Nephron (organoid): ENCODE measurements around the gene SPOCK2.

Experiments
- H3K27ac Mint-ChIP-seq, 3 experiments: 2 replicates each; pipeline ENCODE4 v1.8.0; 2020; ENCODE audit warnings: mixed read lengths in 3 of 3, mild to moderate bottlenecking in 2 of 3, moderate library complexity in 1 of 3
- H3K27me3 Mint-ChIP-seq: 2 replicates; pipeline ENCODE4 v1.8.0; 2021; ENCODE audit warnings: low read depth, mild to moderate bottlenecking, moderate library complexity, mixed read lengths
- H3K36me3 Mint-ChIP-seq: 2 replicates; pipeline ENCODE4 v1.8.0; 2020; ENCODE audit warnings: low read depth, mixed read lengths
- H3K4me1 Mint-ChIP-seq: 2 replicates; pipeline ENCODE4 v1.8.0; 2020; ENCODE audit warnings: mixed read lengths
- H3K4me3 Mint-ChIP-seq, 3 experiments: 2 replicates each; pipeline ENCODE4 v1.8.0; 2020; ENCODE audit warnings: mild to moderate bottlenecking in 3 of 3, mixed read lengths in 3 of 3, moderate library complexity in 2 of 3
- H3K9me3 Mint-ChIP-seq: 2 replicates; pipeline ENCODE4 v1.8.0; 2020; ENCODE audit warnings: mixed read lengths
- CTCF ChIP-seq, 3 experiments: fragments of 200-600 bp; sonication (generic); IDR thresholded peaks; one replicate each; pipeline ENCODE4 v1.5.0; 2021; ENCODE audit warnings: antibody characterized with exemption in 3 of 3; ENCODE audit not compliant: unreplicated experiment in 3 of 3

The SPOCK2 gene

GRCh38 chr10:72014197-72014596 lies 74.2 kb downstream of the SPOCK2 start:
- Mint-ChIP-seq H3K27ac (peak overlapping the region in 2 of 3 experiments; percentile 75 to 99), H3K9me3 (no peaks in the 10 kb centered on the region), H3K4me3 (peak overlapping the region in 1 of 3 experiments; percentile 17), H3K4me1 (peaks cover 76% of the 10 kb centered on the region), H3K36me3 (peaks cover 14% of the 10 kb centered on the region), H3K27me3 (peaks cover 7% of the 10 kb centered on the region)
- TF ChIP-seq CTCF (IDR thresholded peaks at IDR 0.05; ENCODE audit: unreplicated experiment in 3 of 3): no peak

- Mint-ChIP-seq H3K4me1 (peaks cover 80% of the 10 kb centered on the region), H3K9me3 (no peaks in the 10 kb centered on the region), H3K4me3 (peak overlapping the region in 1 of 3 experiments; percentile 45), H3K27ac (peak overlapping the region; percentile 11 to 99 (median 78)), H3K27me3 (peaks cover 7% of the 10 kb centered on the region), H3K36me3 (peaks cover 20% of the 10 kb centered on the region)
- TF ChIP-seq CTCF (IDR thresholded peaks at IDR 0.05; ENCODE audit: unreplicated experiment in 3 of 3): no peak
Observed at GRCh38 chr10:72013202-72013945, 75.0 kb downstream of the SPOCK2 start.

- TF ChIP-seq CTCF (IDR thresholded peaks at IDR 0.05; ENCODE audit: unreplicated experiment in 3 of 3): no peak
- Mint-ChIP-seq H3K9me3 (no peaks in the 10 kb centered on the region), H3K27me3 (peaks cover 4% of the 10 kb centered on the region), H3K4me1 (peaks cover 74% of the 10 kb centered on the region), H3K36me3 (peaks cover 20% of the 10 kb centered on the region), H3K27ac (peak overlapping the region; percentile 11 to 99 (median 78)), H3K4me3 (peak overlapping the region in 1 of 3 experiments; percentile 45)
Observed at GRCh38 chr10:72012796-72013195, 75.6 kb downstream of the SPOCK2 start.

GRCh38 chr10:72011976-72012512 lies 76.3 kb downstream of the SPOCK2 start:
- Mint-ChIP-seq H3K27me3 (peaks cover 2% of the 10 kb centered on the region), H3K27ac (peak overlapping the region in 2 of 3 experiments; percentile 58 to 99), H3K4me3 (no peak overlapping the region), H3K36me3 (peaks cover 21% of the 10 kb centered on the region), H3K9me3 (no peaks in the 10 kb centered on the region), H3K4me1 (peaks cover 68% of the 10 kb centered on the region)
- no peak for TF ChIP-seq CTCF (IDR thresholded peaks at IDR 0.05; ENCODE audit: unreplicated experiment in 3 of 3)

GRCh38 chr10:72011468-72011867 lies 76.9 kb downstream of the SPOCK2 start:
- H3K9me3 Mint-ChIP-seq: no peaks in the 10 kb centered on the region

More at GRCh38 chr10:72011468-72011867, 76.9 kb downstream of the SPOCK2 start:
- no peak overlapping the region for H3K4me3 Mint-ChIP-seq
- H3K27me3 Mint-ChIP-seq: no peaks in the 10 kb centered on the region
- H3K4me1 Mint-ChIP-seq: peaks cover 69% of the 10 kb centered on the region
- H3K27ac Mint-ChIP-seq: peak overlapping the region in 2 of 3 experiments; percentile 99 to 100
- peaks cover 27% of the 10 kb centered on the region for H3K36me3 Mint-ChIP-seq
- TF ChIP-seq CTCF (IDR thresholded peaks at IDR 0.05; ENCODE audit: unreplicated experiment in 3 of 3): no peak
